ENCODE measurements around the gene MRPL38.

MRPL38 gene

GRCh38 chr17:75919611-75920010 lies 14.9 kb upstream of the MRPL38 start:
- Histone ChIP-seq H3K27ac (ENCODE audit: low read depth, low read length, severe bottlenecking) (no peak overlapping the region), H3K4me1 (ENCODE audit: control insufficient read depth, insufficient read depth, low read length, poor library complexity, severe bottlenecking) (no peaks in the 10 kb centered on the region), H3K36me3 (ENCODE audit: control insufficient read depth, insufficient read depth, low read length) (no peaks in the 10 kb centered on the region), H3K9me3 (ENCODE audit: control insufficient read depth, low read length) (no peaks in the 10 kb centered on the region), H3K4me3 (ENCODE audit: extremely low read depth, insufficient read depth, low read length, poor library complexity, severe bottlenecking) (no peak overlapping the region)
- WGBS, 2 experiments (ENCODE audit: insufficient coverage in 2 of 2) = 92 to 96% methylated on average over 21 to 22 of the region's 22 CpGs

- H3K4me3 ChIP-seq (ENCODE audit: extremely low read depth, insufficient read depth, low read length, poor library complexity, severe bottlenecking) = no peak overlapping the region
- no peak overlapping the region for H3K27ac ChIP-seq (ENCODE audit: low read depth, low read length, severe bottlenecking)
- no peaks in the 10 kb centered on the region for H3K4me1 ChIP-seq (ENCODE audit: control insufficient read depth, insufficient read depth, low read length, poor library complexity, severe bottlenecking)
- 95 to 96% methylated on average over 22 to 24 of the region's 31 CpGs for WGBS, 2 experiments (ENCODE audit: insufficient coverage in 2 of 2)
- H3K9me3 ChIP-seq (ENCODE audit: control insufficient read depth, low read length) = no peaks in the 10 kb centered on the region
- H3K36me3 ChIP-seq (ENCODE audit: control insufficient read depth, insufficient read depth, low read length) = no peaks in the 10 kb centered on the region
Observed at GRCh38 chr17:75917917-75918445, 13.3 kb upstream of the MRPL38 start.

DNA sequence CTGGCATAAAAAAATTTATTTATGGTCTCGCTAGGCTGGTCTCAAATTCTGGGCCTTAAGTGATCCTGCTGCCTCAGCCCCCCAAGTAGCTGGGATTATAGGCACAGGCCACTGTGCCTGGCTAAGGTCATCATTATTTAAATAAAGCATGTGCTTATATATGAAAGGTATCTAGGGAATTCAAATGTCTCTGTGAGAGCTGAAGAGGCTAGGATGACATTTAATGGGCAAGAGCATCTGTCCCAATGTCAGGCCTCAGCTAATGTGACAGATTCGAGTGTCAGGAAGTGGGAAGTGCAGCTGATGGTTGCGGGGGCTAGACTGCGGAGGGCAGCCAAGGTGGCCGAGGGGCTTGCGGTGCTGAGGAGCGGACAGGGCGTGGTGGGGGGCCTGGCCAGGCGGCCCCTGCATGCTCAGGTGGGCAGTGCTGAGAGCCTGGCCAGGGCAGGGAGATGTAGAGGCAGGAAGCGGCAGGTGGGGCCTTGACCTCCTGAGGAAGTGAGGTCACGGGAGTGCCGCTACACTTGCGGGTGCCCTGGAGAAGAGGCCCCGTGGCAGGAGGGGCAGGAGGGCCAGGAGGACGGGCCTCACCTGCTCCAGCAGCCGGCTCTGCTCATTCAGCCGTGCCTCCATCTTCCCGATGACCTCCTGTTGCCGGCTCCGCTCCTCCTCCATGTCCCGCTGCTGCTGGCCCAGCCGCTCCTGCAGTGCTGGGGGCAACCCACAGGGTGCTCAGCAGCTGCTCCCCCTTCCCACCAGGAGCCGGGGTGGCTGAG lies 12.6 kb upstream of the MRPL38 start:
- Histone ChIP-seq H3K4me3 (ENCODE audit: extremely low read depth, insufficient read depth, low read length, poor library complexity, severe bottlenecking) (no peak overlapping the region), H3K36me3 (ENCODE audit: control insufficient read depth, insufficient read depth, low read length) (no peaks in the 10 kb centered on the region), H3K9me3 (ENCODE audit: control insufficient read depth, low read length) (no peaks in the 10 kb centered on the region), H3K27ac (ENCODE audit: low read depth, low read length, severe bottlenecking) (no peak overlapping the region), H3K4me1 (ENCODE audit: control insufficient read depth, insufficient read depth, low read length, poor library complexity, severe bottlenecking) (no peaks in the 10 kb centered on the region)
- 93 to 96% methylated on average over 14 to 20 of the region's 23 CpGs for WGBS, 2 experiments (ENCODE audit: insufficient coverage in 2 of 2)

GRCh38 chr17:75915268-75915667 lies 10.6 kb upstream of the MRPL38 start:
- no peak overlapping the region for H3K27ac ChIP-seq (ENCODE audit: low read depth, low read length, severe bottlenecking)
- H3K4me1 ChIP-seq (ENCODE audit: control insufficient read depth, insufficient read depth, low read length, poor library complexity, severe bottlenecking) = no peaks in the 10 kb centered on the region
- WGBS, 2 experiments (ENCODE audit: insufficient coverage in 2 of 2) = 81 to 94% methylated on average over 6 of the region's 8 CpGs
- H3K9me3 ChIP-seq (ENCODE audit: control insufficient read depth, low read length) = no peaks in the 10 kb centered on the region
- H3K36me3 ChIP-seq (ENCODE audit: control insufficient read depth, insufficient read depth, low read length) = no peaks in the 10 kb centered on the region
- no peak overlapping the region for H3K4me3 ChIP-seq (ENCODE audit: extremely low read depth, insufficient read depth, low read length, poor library complexity, severe bottlenecking)

- Histone ChIP-seq H3K9me3 (ENCODE audit: control insufficient read depth, low read length) (no peaks in the 10 kb centered on the region), H3K36me3 (ENCODE audit: control insufficient read depth, insufficient read depth, low read length) (no peaks in the 10 kb centered on the region), H3K27ac (ENCODE audit: low read depth, low read length, severe bottlenecking) (no peak overlapping the region), H3K4me1 (ENCODE audit: control insufficient read depth, insufficient read depth, low read length, poor library complexity, severe bottlenecking) (no peaks in the 10 kb centered on the region), H3K4me3 (ENCODE audit: extremely low read depth, insufficient read depth, low read length, poor library complexity, severe bottlenecking) (no peak overlapping the region)
- 92% methylated on average over 27 to 30 of the region's 34 CpGs for WGBS, 2 experiments (ENCODE audit: insufficient coverage in 2 of 2)
Observed at GRCh38 chr17:75914643-75915267, 10.1 kb upstream of the MRPL38 start.

- no peak overlapping the region for H3K4me3 ChIP-seq (ENCODE audit: extremely low read depth, insufficient read depth, low read length, poor library complexity, severe bottlenecking)
- H3K36me3 ChIP-seq (ENCODE audit: control insufficient read depth, insufficient read depth, low read length) = no peaks in the 10 kb centered on the region
- WGBS, 2 experiments (ENCODE audit: insufficient coverage in 2 of 2) = 94 to 97% methylated on average over 26 of the region's 32 CpGs
- no peaks in the 10 kb centered on the region for H3K9me3 ChIP-seq (ENCODE audit: control insufficient read depth, low read length)
- H3K27ac ChIP-seq (ENCODE audit: low read depth, low read length, severe bottlenecking) = no peak overlapping the region
- no peaks in the 10 kb centered on the region for H3K4me1 ChIP-seq (ENCODE audit: control insufficient read depth, insufficient read depth, low read length, poor library complexity, severe bottlenecking)
Observed at GRCh38 chr17:75913537-75914210, 9.0 kb upstream of the MRPL38 start.

- H3K4me1 ChIP-seq (ENCODE audit: control insufficient read depth, insufficient read depth, low read length, poor library complexity, severe bottlenecking) = no peaks in the 10 kb centered on the region
- no peaks in the 10 kb centered on the region for H3K36me3 ChIP-seq (ENCODE audit: control insufficient read depth, insufficient read depth, low read length)
- 56 to 90% methylated on average over 2 to 6 of the region's 6 CpGs for WGBS, 2 experiments (ENCODE audit: insufficient coverage in 2 of 2)
- H3K27ac ChIP-seq (ENCODE audit: low read depth, low read length, severe bottlenecking) = no peak overlapping the region
- H3K4me3 ChIP-seq (ENCODE audit: extremely low read depth, insufficient read depth, low read length, poor library complexity, severe bottlenecking) = no peak overlapping the region
- no peaks in the 10 kb centered on the region for H3K9me3 ChIP-seq (ENCODE audit: control insufficient read depth, low read length)
Observed at GRCh38 chr17:75910699-75911098, 6.0 kb upstream of the MRPL38 start.

DNA sequence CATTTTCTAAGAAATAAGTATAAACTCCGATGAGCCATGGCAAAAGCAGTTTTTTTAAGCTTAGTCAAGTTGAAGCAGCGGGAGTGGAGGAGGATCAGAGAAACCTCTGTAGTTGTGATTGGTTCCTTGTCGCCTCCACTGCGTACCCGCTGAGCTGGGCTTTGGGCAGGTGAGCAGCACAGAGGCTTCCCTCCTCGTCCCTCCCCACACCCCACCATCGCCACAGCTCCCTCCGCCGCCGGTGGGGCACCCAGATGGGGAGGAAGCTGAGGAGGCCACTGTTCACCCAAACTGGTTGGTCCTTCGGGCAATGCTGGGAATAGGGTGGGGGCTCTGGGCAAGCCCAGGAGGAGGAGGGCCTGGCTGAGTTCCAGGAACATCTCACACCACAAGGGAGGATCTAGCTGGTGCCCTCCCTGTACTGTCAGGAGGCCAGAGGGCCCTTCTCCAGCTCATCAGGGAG lies 5.2 kb upstream of the MRPL38 start:
- Histone ChIP-seq H3K9me3 (ENCODE audit: control insufficient read depth, low read length) (no peaks in the 10 kb centered on the region), H3K36me3 (ENCODE audit: control insufficient read depth, insufficient read depth, low read length) (no peaks in the 10 kb centered on the region), H3K4me3 (ENCODE audit: extremely low read depth, insufficient read depth, low read length, poor library complexity, severe bottlenecking) (no peak overlapping the region), H3K4me1 (ENCODE audit: control insufficient read depth, insufficient read depth, low read length, poor library complexity, severe bottlenecking) (peaks cover 6% of the 10 kb centered on the region), H3K27ac (ENCODE audit: low read depth, low read length, severe bottlenecking) (no peak overlapping the region)
- 94 to 95% methylated on average over 2 of the region's 11 CpGs for WGBS, 2 experiments (ENCODE audit: insufficient coverage in 2 of 2)

GRCh38 chr17:75909051-75909811 lies 4.5 kb upstream of the MRPL38 start:
- peaks cover 6% of the 10 kb centered on the region for H3K4me1 ChIP-seq (ENCODE audit: control insufficient read depth, insufficient read depth, low read length, poor library complexity, severe bottlenecking)
- no peaks in the 10 kb centered on the region for H3K9me3 ChIP-seq (ENCODE audit: control insufficient read depth, low read length)
- WGBS, 2 experiments (ENCODE audit: insufficient coverage in 2 of 2) = 84 to 86% methylated on average over 11 to 12 of the region's 14 CpGs

GRCh38 chr17:75908201-75908600 lies 3.5 kb upstream of the MRPL38 start:
- WGBS, 2 experiments (ENCODE audit: insufficient coverage in 2 of 2) = 81 to 90% methylated on average over 5 to 6 of the region's 6 CpGs
- Histone ChIP-seq H3K36me3 (ENCODE audit: control insufficient read depth, insufficient read depth, low read length) (no peaks in the 10 kb centered on the region), H3K27ac (ENCODE audit: low read depth, low read length, severe bottlenecking) (no peak overlapping the region), H3K4me1 (ENCODE audit: control insufficient read depth, insufficient read depth, low read length, poor library complexity, severe bottlenecking) (peaks cover 9% of the 10 kb centered on the region), H3K9me3 (ENCODE audit: control insufficient read depth, low read length) (no peaks in the 10 kb centered on the region), H3K4me3 (ENCODE audit: extremely low read depth, insufficient read depth, low read length, poor library complexity, severe bottlenecking) (no peak overlapping the region)

More at GRCh38 chr17:75909051-75909811, 4.5 kb upstream of the MRPL38 start:
- H3K4me3 ChIP-seq (ENCODE audit: extremely low read depth, insufficient read depth, low read length, poor library complexity, severe bottlenecking) = no peak overlapping the region
- no peak overlapping the region for H3K27ac ChIP-seq (ENCODE audit: low read depth, low read length, severe bottlenecking)
- H3K36me3 ChIP-seq (ENCODE audit: control insufficient read depth, insufficient read depth, low read length) = no peaks in the 10 kb centered on the region
